Endodermal cell (in vitro differentiated cells): ENCODE data around the gene EFNA2. TPM values are rescaled to one million over a fixed set of nuclear protein-coding genes. Genes with fewer than 3 reads are reported as not detected.

Experiments used
- DNase-seq: peaks from one replicate; pipeline ENCODE4 v3.0.0-alpha.2; 2017
- H3K27ac ChIP-seq: 2 replicates; pipeline ENCODE4 v1.5.1; 2013; ENCODE audit warnings: mild to moderate bottlenecking, low read depth, low read length, moderate library complexity
- H3K27me3 ChIP-seq: 2 replicates; pipeline ENCODE4 v1.6.1; 2013; ENCODE audit warnings: mild to moderate bottlenecking, low read length, moderate library complexity; ENCODE audit not compliant: insufficient read depth, control insufficient read depth, poor library complexity, severe bottlenecking
- H3K36me3 ChIP-seq: 2 replicates; pipeline ENCODE4 v1.7.0; 2013; ENCODE audit warnings: mild to moderate bottlenecking, low read length, moderate library complexity; ENCODE audit not compliant: control insufficient read depth, insufficient read depth
- H3K4me1 ChIP-seq: one replicate; pipeline ENCODE4 v1.7.0; 2013; ENCODE audit warnings: low read length; ENCODE audit not compliant: control insufficient read depth, insufficient read depth
- H3K4me3 ChIP-seq: 2 replicates; pipeline ENCODE4 v1.5.1; 2013; ENCODE audit warnings: mild to moderate bottlenecking, low read length, moderate library complexity
- H3K9ac ChIP-seq: 2 replicates; pipeline ENCODE4 v1.6.1; 2013; ENCODE audit warnings: mild to moderate bottlenecking, low read length, moderate library complexity; ENCODE audit not compliant: poor library complexity, severe bottlenecking; ENCODE audit errors: extremely low read depth
- H3K9me3 ChIP-seq: 2 replicates; pipeline ENCODE4 v1.6.1; 2013; ENCODE audit warnings: mild to moderate bottlenecking, low read length, moderate library complexity; ENCODE audit not compliant: control insufficient read depth
- H3K27ac Mint-ChIP-seq: 2 replicates; pipeline ENCODE4 v1.8.0; 2020; ENCODE audit warnings: mixed read lengths
- H3K27me3 Mint-ChIP-seq: 2 replicates; pipeline ENCODE4 v1.8.0; 2021; ENCODE audit warnings: mild to moderate bottlenecking, mixed read lengths; ENCODE audit not compliant: insufficient read depth
- H3K36me3 Mint-ChIP-seq: 2 replicates; pipeline ENCODE4 v1.8.0; 2020; ENCODE audit warnings: low read depth, mixed read lengths
- H3K4me1 Mint-ChIP-seq: 2 replicates; pipeline ENCODE4 v1.8.0; 2020; ENCODE audit warnings: mixed read lengths
- H3K4me3 Mint-ChIP-seq: 2 replicates; pipeline ENCODE4 v1.8.0; 2020; ENCODE audit warnings: mild to moderate bottlenecking, moderate library complexity, mixed read lengths
- H3K9me3 Mint-ChIP-seq: 2 replicates; pipeline ENCODE4 v1.8.0; 2020; ENCODE audit warnings: mild to moderate bottlenecking, mixed read lengths
- CTCF ChIP-seq: fragments of 200-600 bp; sonication (generic); conservative IDR thresholded peaks from 2 replicates; pipeline ENCODE4 v1.5.0; 2021; ENCODE audit warnings: antibody characterized with exemption, mild to moderate bottlenecking
- WGBS, 2 experiments: methylation state at CpG; one replicate each; pipeline versions ENCODE4 v1.1.5 to v1.1.7; 2013; ENCODE audit warnings: missing lambda C conversion rate in 2 of 2, mixed read lengths in 1 of 2; ENCODE audit not compliant: insufficient coverage in 1 of 2, insufficient read length in 1 of 2; 5-methylcytosine and 5-hydroxymethylcytosine counted together
- total RNA-seq, 2 donors: library from RNA; stranded (reverse); fragmentation: NEBNext Ultra II Directional in 1 of 2; extraction: Animal tissue kit (Norgen Biotek cat#: 25700) in 1 of 2; gene quantifications; 2 replicates in 1 of 2; 3 replicates in 1 of 2; pipeline ENCODE4 v1.2.1, GENCODE V29; 2021

Gene EFNA2
- total RNA-seq, 2 donors from 2014 or later: 28.6 to 30.7 TPM

- no peak overlapping the region for H3K4me3 ChIP-seq
- H3K27me3 Mint-ChIP-seq: peaks cover 6% of the 10 kb centered on the region
- H3K27ac ChIP-seq: no peak overlapping the region
- no peaks in the 10 kb centered on the region for H3K4me1 Mint-ChIP-seq
- no peaks in the 10 kb centered on the region for H3K9me3 Mint-ChIP-seq
- 93 to 99% methylated on average over 14 to 24 of the region's 24 CpGs for WGBS, 2 experiments
- H3K27ac Mint-ChIP-seq: no peak overlapping the region
- no peak overlapping the region for H3K9ac ChIP-seq
- H3K9me3 ChIP-seq: no peaks in the 10 kb centered on the region
- DNase-seq: no peak
- H3K4me1 ChIP-seq: no peaks in the 10 kb centered on the region
- no peak overlapping the region for H3K4me3 Mint-ChIP-seq
- H3K36me3 ChIP-seq: peaks cover 10% of the 10 kb centered on the region
- no peaks in the 10 kb centered on the region for H3K27me3 ChIP-seq
- no peak for TF ChIP-seq CTCF
- peaks cover 16% of the 10 kb centered on the region for H3K36me3 Mint-ChIP-seq
These were observed 11.1 kb downstream of the EFNA2 start for GRCh38 chr19:1296575-1297271.

GRCh38 chr19:1298235-1298634, 12.6 kb downstream of the EFNA2 start:
- Mint-ChIP-seq H3K9me3 (no peaks in the 10 kb centered on the region), H3K4me3 (no peak overlapping the region), H3K4me1 (no peaks in the 10 kb centered on the region), H3K27ac (no peak overlapping the region), H3K27me3 (peaks cover 6% of the 10 kb centered on the region), H3K36me3 (peaks cover 16% of the 10 kb centered on the region)
- Histone ChIP-seq H3K4me1 (no peaks in the 10 kb centered on the region), H3K4me3 (no peak overlapping the region), H3K9me3 (no peaks in the 10 kb centered on the region), H3K36me3 (peaks cover 10% of the 10 kb centered on the region), H3K27me3 (no peaks in the 10 kb centered on the region), H3K27ac (no peak overlapping the region), H3K9ac (no peak overlapping the region)
- WGBS, 2 experiments: 96% methylated on average over 8 of the region's 8 CpGs; no CpG with 5 or more reads in 1 of the 2 experiments
- DNase-seq: no peak
- no peak for TF ChIP-seq CTCF

- 95 to 99% methylated on average over 15 to 34 of the region's 34 CpGs for WGBS, 2 experiments
These were observed 14.1 kb downstream of the EFNA2 start for GRCh38 chr19:1299801-1300200.

More at GRCh38 chr19:1299801-1300200, 14.1 kb downstream of the EFNA2 start:
- Histone ChIP-seq H3K27ac (no peak overlapping the region), H3K9me3 (no peaks in the 10 kb centered on the region), H3K9ac (no peak overlapping the region), H3K4me1 (no peaks in the 10 kb centered on the region), H3K4me3 (no peak overlapping the region), H3K36me3 (peaks cover 10% of the 10 kb centered on the region), H3K27me3 (no peaks in the 10 kb centered on the region)
- no peak overlapping the region for H3K27ac Mint-ChIP-seq
- no peak for TF ChIP-seq CTCF
- no peaks in the 10 kb centered on the region for H3K27me3 Mint-ChIP-seq
- H3K36me3 Mint-ChIP-seq: peaks cover 16% of the 10 kb centered on the region
- DNase-seq: no peak
- no peaks in the 10 kb centered on the region for H3K9me3 Mint-ChIP-seq
- H3K4me3 Mint-ChIP-seq: no peak overlapping the region
- no peaks in the 10 kb centered on the region for H3K4me1 Mint-ChIP-seq
